Loucy (cell line): ENCODE results near the gene FAM83B.

Experiments used
- H2AFZ ChIP-seq: fragments of 200-600 bp; sonication (generic); 2 replicates; pipeline ENCODE4 v1.6.0; 2016; ENCODE audit warnings: antibody characterized with exemption, mild to moderate bottlenecking, low read length, moderate library complexity
- H3F3A ChIP-seq: fragments of 200-600 bp; 2 replicates; pipeline ENCODE4 v1.6.0; 2016; ENCODE audit warnings: antibody characterized with exemption, low read depth, mild to moderate bottlenecking
- H3K27me3 ChIP-seq: fragments of 200-600 bp; sonication (generic); 2 replicates; pipeline ENCODE4 v1.6.1; 2014; ENCODE audit warnings: low read length, mild to moderate bottlenecking; ENCODE audit not compliant: insufficient read depth, poor library complexity, severe bottlenecking
- H3K36me3 ChIP-seq: fragments of 200-600 bp; sonication (generic); 2 replicates; pipeline ENCODE4 v1.6.1; 2016; ENCODE audit warnings: low read length; ENCODE audit not compliant: insufficient read depth
- H3K4me1 ChIP-seq: fragments of 200-600 bp; sonication (generic); 2 replicates; pipeline ENCODE4 v1.5.1; 2014; ENCODE audit warnings: low read length, mild to moderate bottlenecking; ENCODE audit not compliant: insufficient read depth, poor library complexity, severe bottlenecking
- H3K4me2 ChIP-seq: fragments of 200-600 bp; sonication (generic); 2 replicates; pipeline ENCODE4 v1.6.0; 2014; ENCODE audit warnings: antibody characterized with exemption, low read length, low read depth, mild to moderate bottlenecking; ENCODE audit not compliant: poor library complexity, severe bottlenecking
- H3K4me3 ChIP-seq: fragments of 200-600 bp; sonication (generic); 2 replicates; pipeline ENCODE4 v1.5.1; 2014; ENCODE audit warnings: low read length, mild to moderate bottlenecking, mixed read lengths; ENCODE audit not compliant: poor library complexity, severe bottlenecking
- H3K79me2 ChIP-seq: fragments of 200-600 bp; sonication (generic); 2 replicates; pipeline ENCODE4 v1.6.1; 2014; ENCODE audit warnings: low read length; ENCODE audit not compliant: insufficient read depth
- H3K9ac ChIP-seq: fragments of 200-600 bp; sonication (generic); 2 replicates; pipeline ENCODE4 v1.6.0; 2014; ENCODE audit warnings: mild to moderate bottlenecking, low read depth, low read length, moderate library complexity; ENCODE audit not compliant: poor library complexity, severe bottlenecking
- H3K9me2 ChIP-seq: fragments of 200-600 bp; sonication (generic); replicated peaks from 2 replicates; pipeline ENCODE4 v1.6.1; 2016; ENCODE audit warnings: low read depth, low read length, mixed read lengths
- H3K9me3 ChIP-seq: fragments of 200-600 bp; sonication (generic); 2 replicates; pipeline ENCODE4 v1.6.1; 2014; ENCODE audit warnings: mild to moderate bottlenecking, antibody characterized with exemption, low read length, low read depth; ENCODE audit not compliant: insufficient read depth
- H4K20me1 ChIP-seq: fragments of 200-600 bp; sonication (generic); 2 replicates; pipeline ENCODE4 v1.6.0; 2014; ENCODE audit warnings: antibody characterized with exemption, low read length, mild to moderate bottlenecking; ENCODE audit not compliant: insufficient read depth, poor library complexity, severe bottlenecking
- CTCF ChIP-seq: fragments of 200-600 bp; sonication (generic); conservative IDR thresholded peaks from 2 replicates; pipeline ENCODE4 v1.5.1; 2014; ENCODE audit warnings: mild to moderate bottlenecking, antibody characterized with exemption, low read length
- EZH2phosphoT487 ChIP-seq: fragments of 200-600 bp; IDR thresholded peaks from 2 replicates; pipeline ENCODE4 v1.6.1; 2018; ENCODE audit warnings: antibody characterized with exemption, mild to moderate bottlenecking, moderate library complexity, borderline replicate concordance

The FAM83B gene

GRCh38 chr6:54860132-54860531 is 13.6 kb downstream of the FAM83B start:
- Histone ChIP-seq H3K9ac (no peak overlapping the region), H3K36me3 (no peaks in the 10 kb centered on the region), H3K9me3 (no peaks in the 10 kb centered on the region), H3K79me2 (no peaks in the 10 kb centered on the region), H3F3A (no peaks in the 10 kb centered on the region), H2AFZ (no peak overlapping the region), H3K27me3 (no peaks in the 10 kb centered on the region), H3K9me2 (no peaks in the 10 kb centered on the region), H3K4me1 (no peaks in the 10 kb centered on the region), H4K20me1 (no peaks in the 10 kb centered on the region), H3K4me2 (no peak overlapping the region), H3K4me3 (no peak overlapping the region)
- TF ChIP-seq EZH2phosphoT487 = no peak
- TF ChIP-seq CTCF = no peak

GRCh38 chr6:54860739-54861138 is 14.2 kb downstream of the FAM83B start:
- H3K4me2 ChIP-seq = no peak overlapping the region

DNA sequence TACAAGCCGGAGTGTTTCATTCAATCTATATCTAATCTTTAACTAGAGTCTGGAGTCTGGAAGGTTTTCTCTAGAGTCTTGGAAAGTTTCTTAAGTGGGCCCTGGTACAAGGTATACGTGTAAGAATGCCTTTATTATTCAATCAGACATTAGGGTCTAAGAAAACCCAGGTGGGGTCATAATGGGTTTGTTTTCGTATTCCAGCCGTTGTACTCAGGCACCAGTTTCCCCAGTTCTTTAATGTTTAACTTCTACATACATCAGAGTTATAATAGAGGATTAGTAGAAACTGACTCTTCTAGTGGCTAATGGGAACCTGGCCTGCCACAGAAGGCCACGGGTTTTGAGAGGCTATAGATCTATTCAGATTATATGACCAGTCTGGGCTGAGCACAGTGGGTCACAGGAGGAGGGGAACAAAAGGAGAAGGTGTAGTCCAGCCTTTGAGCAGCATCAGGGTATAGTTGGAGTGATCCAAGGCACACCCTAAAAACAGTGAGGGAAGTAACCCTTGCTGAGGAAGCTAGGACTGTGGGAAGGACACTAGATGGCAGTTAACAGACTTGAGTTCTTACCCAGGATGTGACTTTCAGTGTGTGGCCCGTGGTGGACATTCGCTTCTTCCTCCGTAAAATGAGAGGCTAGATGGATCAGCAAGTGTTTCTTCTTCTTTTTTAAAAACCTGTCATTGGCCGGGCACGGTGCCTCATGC is 15.5 kb downstream of the FAM83B start:
- TF ChIP-seq CTCF = no peak
- TF ChIP-seq EZH2phosphoT487 = no peak
- no peak overlapping the region for H3K4me2 ChIP-seq
- H3K4me1 ChIP-seq = no peaks in the 10 kb centered on the region
- no peaks in the 10 kb centered on the region for H3K79me2 ChIP-seq
- H3K27me3 ChIP-seq = no peaks in the 10 kb centered on the region
- no peak overlapping the region for H2AFZ ChIP-seq
- no peaks in the 10 kb centered on the region for H4K20me1 ChIP-seq
- H3K9me3 ChIP-seq = no peaks in the 10 kb centered on the region
- no peak overlapping the region for H3K4me3 ChIP-seq
- no peak overlapping the region for H3K9ac ChIP-seq
- no peaks in the 10 kb centered on the region for H3K9me2 ChIP-seq
- H3K36me3 ChIP-seq = no peaks in the 10 kb centered on the region
- H3F3A ChIP-seq = no peaks in the 10 kb centered on the region

More at GRCh38 chr6:54860739-54861138, 14.2 kb downstream of the FAM83B start:
- no peaks in the 10 kb centered on the region for H3K9me2 ChIP-seq
- H2AFZ ChIP-seq = no peak overlapping the region
- H3F3A ChIP-seq = no peaks in the 10 kb centered on the region
- H3K4me3 ChIP-seq = no peak overlapping the region
- H3K36me3 ChIP-seq = no peaks in the 10 kb centered on the region
- no peaks in the 10 kb centered on the region for H4K20me1 ChIP-seq
- TF ChIP-seq CTCF = no peak
- TF ChIP-seq EZH2phosphoT487 = no peak
- H3K4me1 ChIP-seq = no peaks in the 10 kb centered on the region
- no peak overlapping the region for H3K9ac ChIP-seq
- no peaks in the 10 kb centered on the region for H3K9me3 ChIP-seq
- H3K79me2 ChIP-seq = no peaks in the 10 kb centered on the region
- no peaks in the 10 kb centered on the region for H3K27me3 ChIP-seq
